Lower leg skin (tissue), 4 donors: ENCODE data around the gene PTPN13. TPM values are rescaled to one million over a fixed set of nuclear protein-coding genes. Genes with fewer than 3 reads are reported as not detected.

ENCODE experiments used
- DNase-seq, 2 donors: peaks; one replicate each; pipeline ENCODE4 v3.0.0-alpha.2; 2019; ENCODE audit warnings: low spot score in 2 of 2
- H3K4me3 ChIP-seq: fragments of 200-600 bp; sonication (generic); 2 replicates; pipeline ENCODE4 v1.5.1; 2017; ENCODE audit warnings: mild to moderate bottlenecking, low read depth; ENCODE audit not compliant: poor library complexity, severe bottlenecking
- POLR2A ChIP-seq, 2 donors: fragments of 450-650 bp; IDR thresholded peaks; one replicate each; pipeline ENCODE4 v1.6.1; 2016 to 2017; ENCODE audit warnings: antibody characterized with exemption in 2 of 2, mild to moderate bottlenecking in 1 of 2, moderate library complexity in 1 of 2
- WGBS, 2 donors: methylation state at CpG; one replicate each; pipeline ENCODE4 v1.1.5; 2018; 5-methylcytosine and 5-hydroxymethylcytosine counted together
- intact Hi-C: fragments of 100-400 bp; cut with DNase I; formaldehyde crosslinking; loops from one replicate; pipeline ENCODE4 v1.15.0; 2023; ENCODE audit warnings: low total_unique reads
- total RNA-seq, 4 donors: library from RNA; depleted of rRNA; stranded (reverse); fragments of >200 nt; gene quantifications; one replicate each; pipeline ENCODE4 v1.1.0, GENCODE V29; 2016
- TF ChIP-seq, protein P1 (sequence below), 3 donors: fragments of 450-650 bp; IDR thresholded peaks; one replicate each; pipeline ENCODE4 v1.5.1; 2016; ENCODE audit warnings: antibody characterized with exemption in 3 of 3, mild to moderate bottlenecking in 3 of 3, moderate library complexity in 2 of 3

PTPN13 gene
- total RNA-seq, 4 donors from 2014 or later: 98.7 to 135 (median 113) TPM

DNA sequence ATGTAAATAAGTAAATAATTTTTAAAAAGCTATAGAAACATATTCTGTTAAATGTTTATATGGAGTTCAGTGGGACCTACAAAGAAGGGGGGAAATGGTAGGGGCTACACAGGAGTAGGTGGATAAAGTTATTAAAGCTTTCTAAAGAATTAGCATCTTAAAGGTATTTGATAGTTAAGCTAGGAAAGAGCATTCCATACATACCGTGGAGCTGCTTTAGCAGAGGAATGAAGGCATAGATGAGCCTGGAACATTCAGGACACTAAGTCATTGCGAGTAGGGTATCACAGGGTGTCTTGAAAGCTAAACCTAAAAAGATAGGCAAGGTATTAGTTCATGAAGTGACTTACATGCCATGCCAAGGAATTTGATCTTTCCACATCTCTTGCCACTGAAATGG, 194.7 kb downstream of the PTPN13 start:
- intact Hi-C loops: no loop called here
- TF ChIP-seq POLR2A (IDR thresholded peaks at IDR 0.05): no peak
- TF ChIP-seq, protein P1, sequence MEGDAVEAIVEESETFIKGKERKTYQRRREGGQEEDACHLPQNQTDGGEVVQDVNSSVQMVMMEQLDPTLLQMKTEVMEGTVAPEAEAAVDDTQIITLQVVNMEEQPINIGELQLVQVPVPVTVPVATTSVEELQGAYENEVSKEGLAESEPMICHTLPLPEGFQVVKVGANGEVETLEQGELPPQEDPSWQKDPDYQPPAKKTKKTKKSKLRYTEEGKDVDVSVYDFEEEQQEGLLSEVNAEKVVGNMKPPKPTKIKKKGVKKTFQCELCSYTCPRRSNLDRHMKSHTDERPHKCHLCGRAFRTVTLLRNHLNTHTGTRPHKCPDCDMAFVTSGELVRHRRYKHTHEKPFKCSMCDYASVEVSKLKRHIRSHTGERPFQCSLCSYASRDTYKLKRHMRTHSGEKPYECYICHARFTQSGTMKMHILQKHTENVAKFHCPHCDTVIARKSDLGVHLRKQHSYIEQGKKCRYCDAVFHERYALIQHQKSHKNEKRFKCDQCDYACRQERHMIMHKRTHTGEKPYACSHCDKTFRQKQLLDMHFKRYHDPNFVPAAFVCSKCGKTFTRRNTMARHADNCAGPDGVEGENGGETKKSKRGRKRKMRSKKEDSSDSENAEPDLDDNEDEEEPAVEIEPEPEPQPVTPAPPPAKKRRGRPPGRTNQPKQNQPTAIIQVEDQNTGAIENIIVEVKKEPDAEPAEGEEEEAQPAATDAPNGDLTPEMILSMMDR (IDR thresholded peaks at IDR 0.05): no peak
- H3K4me3 ChIP-seq: no peak overlapping the region
- DNase-seq: no peak
- 92 to 95% methylated on average over 2 of the region's 2 CpGs for WGBS, 2 donors

DNA sequence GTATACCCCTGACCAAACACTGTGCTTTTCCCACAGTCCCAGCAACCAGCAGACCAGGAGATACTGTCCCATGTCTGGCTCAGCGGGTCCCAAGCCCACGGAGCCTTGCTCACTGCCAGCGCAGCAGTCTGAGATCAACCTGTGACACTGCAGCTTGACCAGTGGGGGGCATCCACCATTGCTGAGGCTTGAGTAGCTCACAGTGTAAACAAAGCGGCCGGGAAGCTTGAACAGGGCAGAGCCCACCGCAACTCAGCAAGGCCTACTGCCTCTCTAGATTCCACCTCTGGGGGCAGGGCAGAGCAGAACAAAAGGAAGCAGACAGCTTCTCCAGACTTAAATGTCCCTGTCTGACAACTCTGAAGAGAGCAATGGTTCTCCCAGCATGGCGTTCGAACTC, 197.0 kb downstream of the PTPN13 start:
- H3K4me3 ChIP-seq: no peak overlapping the region
- TF ChIP-seq POLR2A (IDR thresholded peaks at IDR 0.05): no peak
- TF ChIP-seq, protein P1 (IDR thresholded peaks at IDR 0.05): no peak
- no peak for DNase-seq
- intact Hi-C loops: no loop called here
- WGBS, 2 donors: 92 to 95% methylated on average over 7 to 8 of the region's 8 CpGs

DNA sequence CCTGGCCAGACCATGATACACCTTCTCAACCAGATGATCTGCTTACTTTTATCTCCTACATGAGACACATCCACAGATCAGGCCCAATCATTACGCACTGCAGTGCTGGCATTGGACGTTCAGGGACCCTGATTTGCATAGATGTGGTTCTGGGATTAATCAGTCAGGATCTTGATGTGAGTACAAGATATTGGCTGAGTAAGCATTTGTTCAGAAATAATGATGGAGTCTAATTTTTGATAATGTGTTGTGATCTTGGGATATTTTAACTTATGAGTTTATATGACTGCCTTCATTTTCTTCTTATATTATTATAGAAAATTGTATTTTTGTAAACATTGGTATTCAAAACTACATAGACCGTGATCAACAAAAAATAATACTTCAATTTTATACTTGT, 215.7 kb downstream of the PTPN13 start:
- intact Hi-C loops: no loop called here
- WGBS, 2 donors: 88 to 94% methylated on average over 3 of the region's 3 CpGs
- H3K4me3 ChIP-seq: no peak overlapping the region
- no peak for TF ChIP-seq POLR2A (IDR thresholded peaks at IDR 0.05)
- TF ChIP-seq, protein P1 (IDR thresholded peaks at IDR 0.05): no peak
- DNase-seq: no peak

DNA sequence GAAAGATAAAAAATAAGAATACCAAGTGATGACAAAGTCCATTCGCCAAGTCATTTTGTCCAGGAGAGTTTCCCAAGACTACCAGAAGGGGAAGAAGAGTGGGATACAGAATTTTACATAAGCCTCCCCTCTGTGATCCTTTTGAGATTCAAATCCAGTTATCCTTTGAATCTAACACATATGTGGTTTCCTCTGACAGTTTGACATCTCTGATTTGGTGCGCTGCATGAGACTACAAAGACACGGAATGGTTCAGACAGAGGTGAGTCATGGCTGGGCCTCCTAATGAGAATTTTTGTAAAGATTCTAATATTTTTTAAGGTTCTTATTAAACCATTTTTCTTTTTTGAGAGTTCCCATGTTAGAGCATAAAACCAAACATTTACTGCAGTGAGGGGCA, 216.7 kb downstream of the PTPN13 start:
- WGBS, 2 donors: 92 to 93% methylated on average over 3 of the region's 3 CpGs
- TF ChIP-seq, protein P1 (IDR thresholded peaks at IDR 0.05): no peak
- no peak for TF ChIP-seq POLR2A (IDR thresholded peaks at IDR 0.05)
- intact Hi-C loops: no loop called here
- no peak overlapping the region for H3K4me3 ChIP-seq
- no peak for DNase-seq

DNA sequence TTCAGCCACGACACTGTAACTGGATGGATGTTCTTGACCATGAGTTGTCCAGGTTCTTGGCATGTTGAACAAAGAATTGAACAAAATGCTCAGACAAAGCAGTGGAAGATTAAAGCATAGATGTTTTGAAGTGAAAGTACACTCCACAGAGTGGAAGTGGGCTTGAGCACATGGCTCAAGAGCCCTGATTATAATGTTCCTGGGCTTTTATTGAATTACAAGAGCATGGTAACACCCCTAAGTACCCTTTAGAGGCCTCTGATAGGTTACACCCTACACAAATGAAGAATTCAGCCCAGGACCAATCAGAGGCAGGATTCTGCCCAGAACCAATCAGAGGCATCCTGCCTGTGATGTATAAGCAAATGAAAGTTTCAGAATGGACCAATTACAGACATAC, 221.5 kb downstream of the PTPN13 start:
- DNase-seq: no peak
- WGBS, 2 donors: 82 to 94% methylated on average over 1 of the region's 1 CpG
- H3K4me3 ChIP-seq: no peak overlapping the region
- intact Hi-C loops: no loop called here
- TF ChIP-seq, protein P1 (IDR thresholded peaks at IDR 0.05): no peak
- no peak for TF ChIP-seq POLR2A (IDR thresholded peaks at IDR 0.05)

DNA sequence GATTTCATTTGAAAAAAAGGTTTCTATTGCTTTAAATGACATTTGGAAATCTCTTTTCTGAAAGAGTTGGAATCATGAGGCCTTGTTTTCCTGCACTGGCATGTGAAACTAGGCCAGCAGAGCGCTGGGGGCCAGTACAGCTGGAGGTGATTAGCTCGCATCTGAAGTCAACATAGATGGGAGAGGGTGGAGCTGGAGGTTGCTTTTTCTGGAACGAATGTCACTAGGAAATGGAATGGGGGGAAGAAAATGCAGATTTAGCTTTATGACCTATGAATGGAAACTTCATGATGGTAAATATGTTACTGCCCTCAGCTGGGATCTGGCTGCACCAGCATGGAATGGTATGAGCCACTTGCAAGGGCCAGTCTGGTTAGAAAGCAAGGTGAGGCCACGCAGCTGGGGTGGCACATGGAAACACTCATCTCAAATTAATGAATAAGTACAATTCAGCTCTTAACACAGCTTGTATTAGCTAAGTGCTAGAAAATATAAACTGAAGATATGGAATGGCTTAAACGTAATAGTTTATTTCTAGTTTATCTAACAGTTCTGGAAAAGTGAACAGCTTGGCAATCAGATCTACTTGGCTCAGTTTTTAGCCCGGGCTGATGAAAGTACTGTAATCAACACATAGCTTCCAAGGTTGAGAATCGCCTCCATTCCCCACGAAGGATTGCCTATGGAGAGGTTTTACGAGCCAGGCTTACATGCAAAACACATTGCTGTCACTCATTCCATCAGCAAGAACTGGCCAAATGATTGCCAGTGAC, 222.6 kb downstream of the PTPN13 start:
- peak; percentile 72 to 94 for DNase-seq
- H3K4me3 ChIP-seq: no peak overlapping the region
- TF ChIP-seq, protein P1 (IDR thresholded peaks at IDR 0.05): no peak
- TF ChIP-seq POLR2A (IDR thresholded peaks at IDR 0.05): no peak
- WGBS, 2 donors: 33 to 36% methylated on average over 9 of the region's 9 CpGs
- intact Hi-C loops: no loop called here
